Stomach (tissue), 4 donors: Measurements from ENCODE around the gene KCNJ15.

ENCODE experiments used
- CTCF ChIP-seq, 7 experiments: fragments of 450-650 bp in 4 of 7; fragments of 200-600 bp in 3 of 7; sonication (generic) in 3 of 7; IDR thresholded peaks; one replicate each; pipeline ENCODE4 v1.5.1; 2016 to 2019; ENCODE audit warnings: antibody characterized with exemption in 7 of 7, control low read depth in 2 of 7, mild to moderate bottlenecking in 1 of 7
- POLR2A ChIP-seq, 4 donors: fragments of 450-650 bp; IDR thresholded peaks; one replicate each; pipeline ENCODE4 v1.6.1; 2016; ENCODE audit warnings: antibody characterized with exemption in 4 of 4, control low read depth in 2 of 4, mild to moderate bottlenecking in 1 of 4, moderate library complexity in 1 of 4

- TF ChIP-seq CTCF (IDR thresholded peaks at IDR 0.05) (no peak), POLR2A (IDR thresholded peaks at IDR 0.05) (no peak)
These were observed 69.6 kb downstream of the KCNJ15 start for GRCh38 chr21:38326429-38326828.
